ENCODE results near the gene STXBP6. TPM values are rescaled to one million over a fixed set of nuclear protein-coding genes. Genes with fewer than 3 reads are reported as not detected.

STXBP6 gene
- total RNA-seq, 1 donor from 2014 or later = 27.1 TPM

DNA sequence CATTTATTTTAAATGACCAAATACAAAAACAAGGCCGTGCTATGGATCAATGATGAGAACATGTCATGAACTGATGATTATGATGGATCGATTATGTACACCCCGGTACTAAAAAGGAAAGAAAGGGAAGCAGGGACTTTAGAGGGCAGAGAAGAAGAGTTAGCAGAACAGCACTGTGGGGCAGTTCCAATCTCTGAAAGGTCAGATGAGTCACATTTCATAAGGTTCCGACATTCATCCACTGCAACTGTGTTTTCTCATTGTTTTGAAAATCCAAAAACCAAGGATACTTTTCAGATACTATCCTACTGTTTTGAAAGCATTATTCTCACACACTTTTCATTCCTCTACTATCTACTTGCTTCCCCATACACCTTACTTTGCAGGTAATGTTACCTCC, 169.3 kb downstream of the STXBP6 start:
- H3K9me3 ChIP-seq (ENCODE audit: insufficient read depth, low read depth, low read length) = no peaks in the 10 kb centered on the region
- H3K27ac ChIP-seq (ENCODE audit: low read depth, low read length) = no peak overlapping the region
- H3K27me3 ChIP-seq (ENCODE audit: insufficient read depth, low read length) = no peaks in the 10 kb centered on the region
- H4K20me1 ChIP-seq (ENCODE audit: insufficient read depth, low read length) = no peaks in the 10 kb centered on the region
- H3K4me1 Mint-ChIP-seq (ENCODE audit: low read depth, unreplicated experiment) = peaks cover 22% of the 10 kb centered on the region
- H3K27me3 Mint-ChIP-seq (ENCODE audit: low read depth, unreplicated experiment) = no peaks in the 10 kb centered on the region
- H3K9ac ChIP-seq (ENCODE audit: low read length) = no peak overlapping the region
- H3K79me2 ChIP-seq (ENCODE audit: insufficient read depth, low read length) = no peaks in the 10 kb centered on the region
- H3K4me1 ChIP-seq (ENCODE audit: insufficient read depth, low read length) = no peaks in the 10 kb centered on the region
- H3K4me3 ChIP-seq (ENCODE audit: insufficient read depth, low read depth, low read length) = no peak overlapping the region
- H2AFZ ChIP-seq (ENCODE audit: low read depth, low read length) = no peak overlapping the region
- H3K4me3 Mint-ChIP-seq (ENCODE audit: unreplicated experiment) = no peak overlapping the region
- TF ChIP-seq, protein P1, sequence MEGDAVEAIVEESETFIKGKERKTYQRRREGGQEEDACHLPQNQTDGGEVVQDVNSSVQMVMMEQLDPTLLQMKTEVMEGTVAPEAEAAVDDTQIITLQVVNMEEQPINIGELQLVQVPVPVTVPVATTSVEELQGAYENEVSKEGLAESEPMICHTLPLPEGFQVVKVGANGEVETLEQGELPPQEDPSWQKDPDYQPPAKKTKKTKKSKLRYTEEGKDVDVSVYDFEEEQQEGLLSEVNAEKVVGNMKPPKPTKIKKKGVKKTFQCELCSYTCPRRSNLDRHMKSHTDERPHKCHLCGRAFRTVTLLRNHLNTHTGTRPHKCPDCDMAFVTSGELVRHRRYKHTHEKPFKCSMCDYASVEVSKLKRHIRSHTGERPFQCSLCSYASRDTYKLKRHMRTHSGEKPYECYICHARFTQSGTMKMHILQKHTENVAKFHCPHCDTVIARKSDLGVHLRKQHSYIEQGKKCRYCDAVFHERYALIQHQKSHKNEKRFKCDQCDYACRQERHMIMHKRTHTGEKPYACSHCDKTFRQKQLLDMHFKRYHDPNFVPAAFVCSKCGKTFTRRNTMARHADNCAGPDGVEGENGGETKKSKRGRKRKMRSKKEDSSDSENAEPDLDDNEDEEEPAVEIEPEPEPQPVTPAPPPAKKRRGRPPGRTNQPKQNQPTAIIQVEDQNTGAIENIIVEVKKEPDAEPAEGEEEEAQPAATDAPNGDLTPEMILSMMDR (IDR thresholded peaks at IDR 0.05; ENCODE audit: insufficient read depth, low read depth, low read length) = no peak
- TF ChIP-seq EZH2 (IDR thresholded peaks at IDR 0.05; ENCODE audit: insufficient read depth, low read length) = no peak
- H3K4me2 ChIP-seq (ENCODE audit: low read length) = no peak overlapping the region
- FAIRE-seq (no peak), DNase-seq (ENCODE audit: low read depth) (no peak)
- no peaks in the 10 kb centered on the region for H3K36me3 ChIP-seq (ENCODE audit: insufficient read depth, low read length)
- no peaks in the 10 kb centered on the region for H3K9me3 Mint-ChIP-seq (ENCODE audit: unreplicated experiment)
- peak overlapping the region; percentile 54 for H3K27ac Mint-ChIP-seq (ENCODE audit: unreplicated experiment)
- no peaks in the 10 kb centered on the region for H3K36me3 Mint-ChIP-seq (ENCODE audit: low read depth, unreplicated experiment)

DNA sequence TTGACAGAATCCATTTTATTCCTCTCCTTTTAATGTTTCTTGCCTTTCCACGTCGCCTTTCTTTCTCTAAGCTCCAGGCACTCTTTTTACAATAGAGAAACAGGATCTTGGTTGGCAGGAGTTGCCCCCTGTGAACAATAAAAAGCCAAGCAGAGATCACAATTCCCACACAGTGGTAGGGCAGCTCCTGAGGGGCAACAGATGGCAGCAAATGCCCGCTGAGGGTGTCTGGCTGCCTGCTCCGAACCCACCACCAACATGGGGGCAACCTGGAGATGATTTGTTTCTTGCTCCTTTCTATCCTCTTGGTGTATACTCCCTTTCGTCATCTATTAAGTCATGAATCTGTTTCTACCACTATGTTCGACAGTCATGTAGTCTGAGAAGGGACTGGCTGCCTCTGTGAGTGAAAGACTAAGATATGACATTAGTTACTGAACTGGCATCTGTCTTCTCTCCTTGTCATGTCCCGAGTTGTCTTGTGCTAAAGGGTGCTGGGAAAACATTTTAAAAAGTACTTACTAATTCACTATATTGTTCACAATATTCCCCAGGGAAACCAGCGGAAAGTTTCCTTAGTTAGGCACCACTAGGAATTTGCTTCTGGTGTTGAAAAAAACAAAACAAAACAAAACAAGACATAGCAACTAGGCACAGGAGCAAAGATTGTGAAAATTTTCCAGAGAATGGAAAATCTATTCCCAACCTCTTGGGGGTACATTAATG, 170.1 kb downstream of the STXBP6 start:
- H3K79me2 ChIP-seq (ENCODE audit: insufficient read depth, low read length) = no peaks in the 10 kb centered on the region
- H3K27ac ChIP-seq (ENCODE audit: low read depth, low read length) = no peak overlapping the region
- no peaks in the 10 kb centered on the region for H4K20me1 ChIP-seq (ENCODE audit: insufficient read depth, low read length)
- no peak overlapping the region for H3K4me3 ChIP-seq (ENCODE audit: insufficient read depth, low read depth, low read length)
- H3K36me3 ChIP-seq (ENCODE audit: insufficient read depth, low read length) = no peaks in the 10 kb centered on the region
- no peaks in the 10 kb centered on the region for H3K27me3 ChIP-seq (ENCODE audit: insufficient read depth, low read length)
- H3K36me3 Mint-ChIP-seq (ENCODE audit: low read depth, unreplicated experiment) = peaks cover 3% of the 10 kb centered on the region
- H3K9me3 ChIP-seq (ENCODE audit: insufficient read depth, low read depth, low read length) = no peaks in the 10 kb centered on the region
- no peaks in the 10 kb centered on the region for H3K4me1 ChIP-seq (ENCODE audit: insufficient read depth, low read length)
- H3K4me2 ChIP-seq (ENCODE audit: low read length) = no peak overlapping the region
- no peak overlapping the region for H3K4me3 Mint-ChIP-seq (ENCODE audit: unreplicated experiment)
- no peaks in the 10 kb centered on the region for H3K27me3 Mint-ChIP-seq (ENCODE audit: low read depth, unreplicated experiment)
- TF ChIP-seq, protein P1 (IDR thresholded peaks at IDR 0.05; ENCODE audit: insufficient read depth, low read depth, low read length) = no peak
- TF ChIP-seq EZH2 (IDR thresholded peaks at IDR 0.05; ENCODE audit: insufficient read depth, low read length) = no peak
- H3K4me1 Mint-ChIP-seq (ENCODE audit: low read depth, unreplicated experiment) = peaks cover 22% of the 10 kb centered on the region
- DNase-seq (ENCODE audit: low read depth) = no peak
- no peak overlapping the region for H3K27ac Mint-ChIP-seq (ENCODE audit: unreplicated experiment)
- no peak overlapping the region for H3K9ac ChIP-seq (ENCODE audit: low read length)
- H3K9me3 Mint-ChIP-seq (ENCODE audit: unreplicated experiment) = no peaks in the 10 kb centered on the region
- no peak overlapping the region for H2AFZ ChIP-seq (ENCODE audit: low read depth, low read length)
- FAIRE-seq = no peak

DNA sequence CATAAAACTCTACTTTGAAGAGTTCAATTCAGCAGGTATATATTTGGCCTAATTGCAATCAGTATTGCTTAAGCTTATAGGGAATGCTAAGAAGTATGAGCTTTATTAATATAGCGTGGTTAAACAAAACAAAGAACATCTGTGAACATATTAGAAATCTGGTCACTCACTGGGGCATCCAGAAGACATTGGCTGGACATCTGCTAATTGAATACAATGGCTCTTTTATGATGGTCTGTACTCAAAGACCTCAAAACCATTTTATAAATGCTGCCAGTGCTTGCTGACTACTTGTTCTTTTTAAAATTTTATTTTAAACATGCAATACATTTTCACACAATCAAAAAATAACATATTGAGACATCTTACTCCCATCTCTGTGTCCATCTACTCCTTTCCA, 173.0 kb downstream of the STXBP6 start:
- Histone ChIP-seq H2AFZ (ENCODE audit: low read depth, low read length) (no peak overlapping the region), H4K20me1 (ENCODE audit: insufficient read depth, low read length) (no peaks in the 10 kb centered on the region), H3K4me2 (ENCODE audit: low read length) (no peak overlapping the region), H3K27ac (ENCODE audit: low read depth, low read length) (no peak overlapping the region), H3K4me3 (ENCODE audit: insufficient read depth, low read depth, low read length) (no peak overlapping the region), H3K9ac (ENCODE audit: low read length) (no peak overlapping the region), H3K36me3 (ENCODE audit: insufficient read depth, low read length) (no peaks in the 10 kb centered on the region), H3K4me1 (ENCODE audit: insufficient read depth, low read length) (no peaks in the 10 kb centered on the region), H3K27me3 (ENCODE audit: insufficient read depth, low read length) (no peaks in the 10 kb centered on the region), H3K79me2 (ENCODE audit: insufficient read depth, low read length) (no peaks in the 10 kb centered on the region), H3K9me3 (ENCODE audit: insufficient read depth, low read depth, low read length) (no peaks in the 10 kb centered on the region)
- Mint-ChIP-seq H3K4me1 (ENCODE audit: low read depth, unreplicated experiment) (peaks cover 16% of the 10 kb centered on the region), H3K36me3 (ENCODE audit: low read depth, unreplicated experiment) (peaks cover 5% of the 10 kb centered on the region), H3K4me3 (ENCODE audit: unreplicated experiment) (no peak overlapping the region), H3K9me3 (ENCODE audit: unreplicated experiment) (no peaks in the 10 kb centered on the region), H3K27me3 (ENCODE audit: low read depth, unreplicated experiment) (no peaks in the 10 kb centered on the region), H3K27ac (ENCODE audit: unreplicated experiment) (no peak overlapping the region)
- TF ChIP-seq, protein P1 (IDR thresholded peaks at IDR 0.05; ENCODE audit: insufficient read depth, low read depth, low read length) = no peak
- no peak for TF ChIP-seq EZH2 (IDR thresholded peaks at IDR 0.05; ENCODE audit: insufficient read depth, low read length)
- no peak for DNase-seq (ENCODE audit: low read depth)
- no peak for FAIRE-seq

Data from astrocyte (in vitro differentiated cells and primary cell).